ENCODE results near the gene B3GLCT.

- TF ChIP-seq POLR2A (IDR thresholded peaks at IDR 0.05; ENCODE audit: low read depth, low read length) = no peak
- TF ChIP-seq POLR2AphosphoS5 (IDR thresholded peaks at IDR 0.05; ENCODE audit: low read depth, low read length) = no peak
Observed at GRCh38 chr13:31310356-31310755, 110.6 kb downstream of the B3GLCT start.
